HepG2 (cell line): ENCODE measurements around the gene TCN2. TPM values are rescaled to one million over a fixed set of nuclear protein-coding genes. Genes with fewer than 3 reads are reported as not detected.

Experiments used
- FOSL1 ChIP-seq: sonication (generic); formaldehyde crosslinking; IDR thresholded peaks from 2 replicates; pipeline ENCODE4 v1.9.0; 2021; ENCODE audit warnings: missing genetic modification reagents, borderline replicate concordance
- FOSL2 ChIP-seq: sonication (generic); formaldehyde crosslinking; IDR thresholded peaks from 2 replicates; pipeline ENCODE4 v1.4.0; 2020; ENCODE audit warnings: missing genetic modification reagents
- GFI1 ChIP-seq: sonication (generic); formaldehyde crosslinking; IDR thresholded peaks from 2 replicates; pipeline ENCODE4 v1.5.0; 2020; ENCODE audit warnings: missing genetic modification reagents, mild to moderate bottlenecking, borderline replicate concordance
- IKZF4 ChIP-seq: sonication (generic); formaldehyde crosslinking; IDR thresholded peaks from 2 replicates; pipeline ENCODE4 v1.5.1; 2020; ENCODE audit warnings: borderline replicate concordance, mild to moderate bottlenecking, low read depth, missing genetic modification reagents; ENCODE audit errors: not compliant biosample characterization
- KAT7 ChIP-seq: IDR thresholded peaks from 2 replicates; pipeline ENCODE4 v1.6.1; 2018; ENCODE audit warnings: borderline replicate concordance, missing compliant biosample characterization
- MED13 ChIP-seq: sonication (generic); formaldehyde crosslinking; IDR thresholded peaks from 2 replicates; pipeline ENCODE4 v1.5.0; 2020; ENCODE audit warnings: missing genetic modification reagents
- NFE2L2 ChIP-seq: fragments of 150-350 bp; IDR thresholded peaks from 2 replicates; pipeline ENCODE4 v1.6.1; 2014; ENCODE audit warnings: low read length
- NPAS2 ChIP-seq: sonication (generic); formaldehyde crosslinking; IDR thresholded peaks from 2 replicates; pipeline ENCODE4 v1.8.0; 2022; ENCODE audit warnings: mild to moderate bottlenecking, missing genetic modification reagents, borderline replicate concordance
- RFX3 ChIP-seq: IDR thresholded peaks from 2 replicates; pipeline ENCODE4 v1.6.1; 2016; ENCODE audit warnings: missing biosample characterization, missing genetic modification reagents
- SAFB2 ChIP-seq: sonication (generic); formaldehyde crosslinking; IDR thresholded peaks from 2 replicates; pipeline ENCODE4 v1.5.1; 2020; ENCODE audit warnings: missing genetic modification reagents, low read depth, mild to moderate bottlenecking, borderline replicate concordance
- SATB2 ChIP-seq: sonication (generic); formaldehyde crosslinking; IDR thresholded peaks from 2 replicates; pipeline ENCODE4 v1.5.0; 2020; ENCODE audit warnings: missing genetic modification reagents
- SMYD3 ChIP-seq: sonication (generic); formaldehyde crosslinking; IDR thresholded peaks from 2 replicates; pipeline ENCODE4 v1.8.1; 2023; ENCODE audit warnings: mild to moderate bottlenecking, missing genetic modification reagents
- SOX13 ChIP-seq, 3 experiments: fragments of 450-650 bp in 1 of 3; sonication (generic) in 1 of 3; formaldehyde crosslinking in 1 of 3; IDR thresholded peaks in 2 of 3; conservative IDR thresholded peaks in 1 of 3; 2 replicates each; pipeline versions ENCODE4 v1.5.0 to v1.6.1; 2016 to 2020; ENCODE audit warnings: antibody characterized with exemption in 1 of 3, mild to moderate bottlenecking in 1 of 3, missing compliant biosample characterization in 1 of 3, missing genetic modification reagents in 1 of 3, moderate library complexity in 1 of 3
- SRSF4 ChIP-seq: fragments of 200-400 bp; formaldehyde crosslinking; IDR thresholded peaks from one replicate; pipeline ENCODE4 v1.6.1; 2018; ENCODE audit warnings: mild to moderate bottlenecking, low read depth, low read length, moderate library complexity; ENCODE audit not compliant: poor library complexity, severe bottlenecking
- TRAFD1 ChIP-seq: sonication (generic); formaldehyde crosslinking; IDR thresholded peaks from 2 replicates; pipeline ENCODE4 v1.5.1; 2020; ENCODE audit warnings: missing genetic modification reagents, mild to moderate bottlenecking, borderline replicate concordance
- ZBTB7A ChIP-seq: sonication (generic); formaldehyde crosslinking; IDR thresholded peaks from 2 replicates; pipeline ENCODE4 v1.8.0; 2022; ENCODE audit warnings: mild to moderate bottlenecking, missing genetic modification reagents
- ZNF251 ChIP-seq: sonication (generic); formaldehyde crosslinking; IDR thresholded peaks from 2 replicates; pipeline ENCODE4 v1.9.0; 2021; ENCODE audit warnings: mild to moderate bottlenecking, missing genetic modification reagents
- ZNF253 ChIP-seq: sonication (generic); formaldehyde crosslinking; IDR thresholded peaks from 2 replicates; pipeline ENCODE4 v1.8.0; 2022; ENCODE audit warnings: mild to moderate bottlenecking, missing genetic modification reagents, borderline replicate concordance
- ZNF557 ChIP-seq: sonication (generic); formaldehyde crosslinking; IDR thresholded peaks from 2 replicates; pipeline ENCODE4 v1.4.0; 2020; ENCODE audit warnings: missing genetic modification reagents
- ZNF558 ChIP-seq: sonication (generic); formaldehyde crosslinking; IDR thresholded peaks from 2 replicates; pipeline ENCODE4 v1.9.0; 2022; ENCODE audit warnings: mild to moderate bottlenecking, missing genetic modification reagents, borderline replicate concordance
- ZNF572 ChIP-seq: sonication (generic); formaldehyde crosslinking; IDR thresholded peaks from 2 replicates; pipeline ENCODE4 v1.5.1; 2020; ENCODE audit warnings: mild to moderate bottlenecking, missing genetic modification reagents
- ZNF776 ChIP-seq: sonication (generic); formaldehyde crosslinking; IDR thresholded peaks from 2 replicates; pipeline ENCODE4 v1.4.0; 2020; ENCODE audit warnings: mild to moderate bottlenecking, missing genetic modification reagents
- ZSCAN25 ChIP-seq: sonication (generic); formaldehyde crosslinking; IDR thresholded peaks from 2 replicates; pipeline ENCODE4 v1.8.0; 2022; ENCODE audit warnings: mild to moderate bottlenecking, missing genetic modification reagents
- polyA plus RNA-seq, 8 experiments: library from polyadenylated mRNA; depleted of rRNA in 3 of 8; stranded (reverse) in 7 of 8; unstranded in 1 of 8; fragments of >200 nt; fragmentation: Illumina TruSeq in 4 of 8; extraction: Trizol in 4 of 8; gene quantifications; 2 replicates each; pipeline versions ENCODE4 v1.2.1 to v1.2.3, GENCODE V29; 2011 to 2016; ENCODE audit warnings: low read depth in 4 of 8, missing spikeins in 1 of 8, mixed read lengths in 1 of 8; ENCODE audit not compliant: insufficient read depth in 1 of 8
- total RNA-seq, 5 experiments: library from RNA; depleted of rRNA; stranded (reverse); fragments of >200 nt; fragmentation: Illumina TruSeq; extraction: Trizol; gene quantifications; 2 replicates each; pipeline ENCODE4 v1.2.3, GENCODE V29; 2016; ENCODE audit warnings: low read depth in 1 of 5
- TF ChIP-seq, protein P1 (sequence below): sonication (generic); formaldehyde crosslinking; conservative IDR thresholded peaks from 2 replicates; pipeline ENCODE4 v1.8.0; 2022; ENCODE audit warnings: low read depth, missing genetic modification reagents
- TF ChIP-seq, protein P2 (sequence below): sonication (generic); formaldehyde crosslinking; IDR thresholded peaks from 2 replicates; pipeline ENCODE4 v1.5.0; 2020; ENCODE audit warnings: missing genetic modification reagents

TCN2 gene
- total and polyA plus RNA-seq, 2 of the 13 experiments (the other 11 are each of a cell fraction or from before 2014, with no cell fraction given) = 0.29 to 0.31 TPM

GRCh38 chr22:30559889-30560288 lies 47.1 kb upstream of the TCN2 start (continued):
- TF ChIP-seq SATB2 = no peak
- TF ChIP-seq ZNF572 (CRISPR knock-in tag) = 0 out of 2 replicates have a peak, but pooled peaks have one; percentile 72
- TF ChIP-seq KAT7 (CRISPR knock-in tag) = no peak
- TF ChIP-seq, protein P1, sequence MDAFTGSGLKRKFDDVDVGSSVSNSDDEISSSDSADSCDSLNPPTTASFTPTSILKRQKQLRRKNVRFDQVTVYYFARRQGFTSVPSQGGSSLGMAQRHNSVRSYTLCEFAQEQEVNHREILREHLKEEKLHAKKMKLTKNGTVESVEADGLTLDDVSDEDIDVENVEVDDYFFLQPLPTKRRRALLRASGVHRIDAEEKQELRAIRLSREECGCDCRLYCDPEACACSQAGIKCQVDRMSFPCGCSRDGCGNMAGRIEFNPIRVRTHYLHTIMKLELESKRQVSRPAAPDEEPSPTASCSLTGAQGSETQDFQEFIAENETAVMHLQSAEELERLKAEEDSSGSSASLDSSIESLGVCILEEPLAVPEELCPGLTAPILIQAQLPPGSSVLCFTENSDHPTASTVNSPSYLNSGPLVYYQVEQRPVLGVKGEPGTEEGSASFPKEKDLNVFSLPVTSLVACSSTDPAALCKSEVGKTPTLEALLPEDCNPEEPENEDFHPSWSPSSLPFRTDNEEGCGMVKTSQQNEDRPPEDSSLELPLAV (CRISPR knock-in tag) = no peak
- no peak for TF ChIP-seq IKZF4 (CRISPR knock-in tag)
- TF ChIP-seq ZNF557 = no peak
- TF ChIP-seq SRSF4 = no peak
- no peak for TF ChIP-seq SOX13 (IDR thresholded peaks at IDR 0.05)
- TF ChIP-seq SOX13 (CRISPR knock-in tag; conservative IDR thresholded peaks at IDR 0.05 in 1 of 2, IDR thresholded peaks at IDR 0.05 in 1 of 2) = no peak
- no peak for TF ChIP-seq ZNF776 (CRISPR knock-in tag)
- TF ChIP-seq NFE2L2 = no peak
- TF ChIP-seq FOSL1 (CRISPR knock-in tag) = no peak
- peak; percentile 68 for TF ChIP-seq ZBTB7A (CRISPR knock-in tag)
- TF ChIP-seq ZNF558 (CRISPR knock-in tag) = no peak
- TF ChIP-seq GFI1 = no peak
- no peak for TF ChIP-seq ZNF251
- TF ChIP-seq, protein P2, sequence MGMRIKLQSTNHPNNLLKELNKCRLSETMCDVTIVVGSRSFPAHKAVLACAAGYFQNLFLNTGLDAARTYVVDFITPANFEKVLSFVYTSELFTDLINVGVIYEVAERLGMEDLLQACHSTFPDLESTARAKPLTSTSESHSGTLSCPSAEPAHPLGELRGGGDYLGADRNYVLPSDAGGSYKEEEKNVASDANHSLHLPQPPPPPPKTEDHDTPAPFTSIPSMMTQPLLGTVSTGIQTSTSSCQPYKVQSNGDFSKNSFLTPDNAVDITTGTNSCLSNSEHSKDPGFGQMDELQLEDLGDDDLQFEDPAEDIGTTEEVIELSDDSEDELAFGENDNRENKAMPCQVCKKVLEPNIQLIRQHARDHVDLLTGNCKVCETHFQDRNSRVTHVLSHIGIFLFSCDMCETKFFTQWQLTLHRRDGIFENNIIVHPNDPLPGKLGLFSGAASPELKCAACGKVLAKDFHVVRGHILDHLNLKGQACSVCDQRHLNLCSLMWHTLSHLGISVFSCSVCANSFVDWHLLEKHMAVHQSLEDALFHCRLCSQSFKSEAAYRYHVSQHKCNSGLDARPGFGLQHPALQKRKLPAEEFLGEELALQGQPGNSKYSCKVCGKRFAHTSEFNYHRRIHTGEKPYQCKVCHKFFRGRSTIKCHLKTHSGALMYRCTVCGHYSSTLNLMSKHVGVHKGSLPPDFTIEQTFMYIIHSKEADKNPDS (CRISPR knock-in tag) = 0 out of 2 replicates have a peak, but pooled peaks have one; percentile 35
- TF ChIP-seq SAFB2 (CRISPR knock-in tag) = no peak
- TF ChIP-seq SMYD3 (CRISPR knock-in tag) = no peak
- TF ChIP-seq NPAS2 (CRISPR knock-in tag) = no peak
- TF ChIP-seq MED13 (CRISPR knock-in tag) = no peak
- no peak for TF ChIP-seq FOSL2
- no peak for TF ChIP-seq RFX3
- no peak for TF ChIP-seq TRAFD1
- TF ChIP-seq ZNF253 = no peak
- TF ChIP-seq ZSCAN25 (CRISPR knock-in tag) = peak; percentile 50; the same call in 1 of the 2 replicates
